ENCODE data around the gene CHD6. TPM values are rescaled to one million over a fixed set of nuclear protein-coding genes. Genes with fewer than 3 reads are reported as not detected.

Gene CHD6
- total RNA-seq, 5 donors from 2014 or later (not counting 1 experiment from before 2014, with no cell fraction given), result 68.4 to 105 (median 74.9) TPM

DNA sequence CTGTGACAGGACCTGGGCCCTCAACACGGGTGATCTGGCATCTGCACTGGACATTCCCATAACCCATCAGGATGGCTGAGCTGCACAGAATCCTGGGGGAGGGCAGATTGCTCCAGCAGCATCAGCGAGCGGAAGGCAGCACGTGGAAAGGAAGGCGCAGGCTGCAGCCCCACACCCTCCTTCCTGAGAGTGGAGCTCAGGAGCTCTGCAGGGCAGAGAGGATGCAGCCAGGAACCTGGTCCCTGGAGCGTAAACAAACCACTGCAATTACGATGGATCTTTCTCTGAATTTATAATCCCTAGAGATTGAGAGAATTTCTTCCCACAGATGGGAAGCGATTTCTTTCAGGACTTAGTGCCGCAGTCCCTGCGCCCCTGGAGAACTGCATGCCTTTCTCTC lies 211.8 kb downstream of the CHD6 start:
- Histone ChIP-seq H3K9me3 (no peaks in the 10 kb centered on the region), H3K36me3 (ENCODE audit: control insufficient read depth in 2 of 2, extremely low read depth in 1 of 2, insufficient read depth in 1 of 2, low read length in 1 of 2) (peaks cover 8 to 75% of the 10 kb centered on the region in 2 donors), H3K27ac (ENCODE audit: low read length) (no peak overlapping the region), H3K4me3 (ENCODE audit: control insufficient read depth in 1 of 2, extremely low read depth in 1 of 2, low read length in 1 of 2) (no peak overlapping the region), H3K27me3 (replicated peaks in 1 of 2; ENCODE audit: control insufficient read depth in 2 of 2, extremely low read depth in 1 of 2, insufficient read depth in 2 of 2, low read length in 1 of 2) (no peaks in the 10 kb centered on the region), H3K4me1 (ENCODE audit: control insufficient read depth in 1 of 2, extremely low read depth in 1 of 2, insufficient read depth in 2 of 2, low read length in 2 of 2) (peaks cover 7 to 12% of the 10 kb centered on the region in 2 experiments)
- ChIA-PET CTCF (no interaction called here), POLR2A (no interaction called here)
- H3K27me3 Mint-ChIP-seq, result no peaks in the 10 kb centered on the region
- peaks cover 17 to 22% (median 18%) of the 10 kb centered on the region in 3 donors for H3K4me1 Mint-ChIP-seq
- 91% methylated on average over 4 of the region's 10 CpGs for WGBS (ENCODE audit: insufficient coverage)
- peak overlapping the region in 1 of 2 donors; percentile 16 for H3K27ac Mint-ChIP-seq
- H3K4me3 Mint-ChIP-seq, result no peak overlapping the region
- H3K9me3 Mint-ChIP-seq, result no peaks in the 10 kb centered on the region
- DNase-seq (no peak), ATAC-seq (replicated peaks in 1 of 4) (no peak)
- peaks cover 58% of the 10 kb centered on the region for H3K36me3 Mint-ChIP-seq

- no peak for ATAC-seq (replicated peaks in 1 of 4)
- Mint-ChIP-seq H3K4me1 (peaks cover 17 to 22% (median 18%) of the 10 kb centered on the region in 3 donors), H3K27me3 (no peaks in the 10 kb centered on the region), H3K4me3 (no peak overlapping the region), H3K9me3 (no peaks in the 10 kb centered on the region), H3K27ac (no peak overlapping the region), H3K36me3 (peaks cover 50% of the 10 kb centered on the region)
- 100% methylated on average over 3 of the region's 3 CpGs for WGBS (ENCODE audit: insufficient coverage)
- POLR2A ChIA-PET, result interaction anchor here (0.5 to 0.6 kb wide), 2 partner anchors 47 to 87 kb away, joined by 3 to 4 read pairs; no protein-coding TSS in a partner anchor
- peaks cover 8 to 66% of the 10 kb centered on the region in 2 donors for H3K36me3 ChIP-seq (ENCODE audit: control insufficient read depth in 2 of 2, extremely low read depth in 1 of 2, insufficient read depth in 1 of 2, low read length in 1 of 2)
- no peaks in the 10 kb centered on the region for H3K27me3 ChIP-seq (replicated peaks in 1 of 2; ENCODE audit: control insufficient read depth in 2 of 2, extremely low read depth in 1 of 2, insufficient read depth in 2 of 2, low read length in 1 of 2)
- no peak overlapping the region for H3K4me3 ChIP-seq (ENCODE audit: control insufficient read depth in 1 of 2, extremely low read depth in 1 of 2, low read length in 1 of 2)
- peaks cover 7 to 12% of the 10 kb centered on the region in 2 experiments for H3K4me1 ChIP-seq (ENCODE audit: control insufficient read depth in 1 of 2, extremely low read depth in 1 of 2, insufficient read depth in 2 of 2, low read length in 2 of 2)
- CTCF ChIA-PET, result no interaction called here
- no peaks in the 10 kb centered on the region for H3K9me3 ChIP-seq
- H3K27ac ChIP-seq (ENCODE audit: low read length), result no peak overlapping the region
- no peak for DNase-seq
Measured at GRCh38 chr20:41405436-41405835, 212.7 kb downstream of the CHD6 start.

GRCh38 chr20:41403604-41404003 lies 214.6 kb downstream of the CHD6 start:
- no peak overlapping the region for H3K27ac ChIP-seq (ENCODE audit: low read length)
- ChIA-PET CTCF (no interaction called here), POLR2A (no interaction called here)
- no peak overlapping the region for H3K4me3 ChIP-seq (ENCODE audit: control insufficient read depth in 1 of 2, extremely low read depth in 1 of 2, low read length in 1 of 2)
- peaks cover 3 to 6% of the 10 kb centered on the region in 2 experiments for H3K4me1 ChIP-seq (ENCODE audit: control insufficient read depth in 1 of 2, extremely low read depth in 1 of 2, insufficient read depth in 2 of 2, low read length in 2 of 2)
- H3K36me3 ChIP-seq (ENCODE audit: control insufficient read depth in 2 of 2, extremely low read depth in 1 of 2, insufficient read depth in 1 of 2, low read length in 1 of 2), result peaks cover 6 to 49% of the 10 kb centered on the region in 2 donors
- WGBS (ENCODE audit: insufficient coverage), result 91% methylated on average over 10 of the region's 12 CpGs
- Mint-ChIP-seq H3K27ac (no peak overlapping the region), H3K4me3 (no peak overlapping the region), H3K27me3 (no peaks in the 10 kb centered on the region), H3K4me1 (peaks cover 6 to 10% (median 7%) of the 10 kb centered on the region in 3 donors), H3K36me3 (peaks cover 39% of the 10 kb centered on the region), H3K9me3 (no peaks in the 10 kb centered on the region)
- H3K27me3 ChIP-seq (replicated peaks in 1 of 2; ENCODE audit: control insufficient read depth in 2 of 2, extremely low read depth in 1 of 2, insufficient read depth in 2 of 2, low read length in 1 of 2), result no peaks in the 10 kb centered on the region
- DNase-seq (no peak), ATAC-seq (replicated peaks in 1 of 4) (no peak)
- H3K9me3 ChIP-seq, result no peaks in the 10 kb centered on the region

GRCh38 chr20:41398408-41398807 lies 219.8 kb downstream of the CHD6 start:
- DNase-seq, result no peak
- Mint-ChIP-seq H3K4me3 (no peak overlapping the region), H3K27me3 (no peaks in the 10 kb centered on the region), H3K9me3 (no peaks in the 10 kb centered on the region), H3K27ac (no peak overlapping the region), H3K4me1 (peaks cover 0 to 5% (median 0%) of the 10 kb centered on the region in 3 donors), H3K36me3 (peaks cover 12% of the 10 kb centered on the region)
- H3K27ac ChIP-seq (ENCODE audit: low read length), result no peak overlapping the region
- no CpG with 5 or more reads among the region's 2 CpGs for WGBS (ENCODE audit: insufficient coverage)
- ChIA-PET POLR2A (no interaction called here), CTCF (no interaction called here)
- no peaks in the 10 kb centered on the region for H3K9me3 ChIP-seq
- no peaks in the 10 kb centered on the region for H3K4me1 ChIP-seq (ENCODE audit: control insufficient read depth in 1 of 2, extremely low read depth in 1 of 2, insufficient read depth in 2 of 2, low read length in 2 of 2)
- peaks cover 4% of the 10 kb centered on the region in 2 donors for H3K36me3 ChIP-seq (ENCODE audit: control insufficient read depth in 2 of 2, extremely low read depth in 1 of 2, insufficient read depth in 1 of 2, low read length in 1 of 2)
- ATAC-seq (replicated peaks in 1 of 4), result no peak
- peaks cover 0 to 4% of the 10 kb centered on the region in 2 experiments for H3K27me3 ChIP-seq (replicated peaks in 1 of 2; ENCODE audit: control insufficient read depth in 2 of 2, extremely low read depth in 1 of 2, insufficient read depth in 2 of 2, low read length in 1 of 2)
- no peak overlapping the region for H3K4me3 ChIP-seq (ENCODE audit: control insufficient read depth in 1 of 2, extremely low read depth in 1 of 2, low read length in 1 of 2)

GRCh38 chr20:41395667-41396664 lies 222.2 kb downstream of the CHD6 start:
- no peaks in the 10 kb centered on the region for H3K4me1 Mint-ChIP-seq
- 64% methylated on average over 7 of the region's 18 CpGs for WGBS (ENCODE audit: insufficient coverage)
- CTCF ChIA-PET, result no interaction called here
- H3K4me3 Mint-ChIP-seq, result no peak overlapping the region
- H3K4me1 ChIP-seq (ENCODE audit: control insufficient read depth in 1 of 2, extremely low read depth in 1 of 2, insufficient read depth in 2 of 2, low read length in 2 of 2), result no peaks in the 10 kb centered on the region
- no peaks in the 10 kb centered on the region for H3K9me3 Mint-ChIP-seq
- no peaks in the 10 kb centered on the region for H3K36me3 ChIP-seq (ENCODE audit: control insufficient read depth in 2 of 2, extremely low read depth in 1 of 2, insufficient read depth in 1 of 2, low read length in 1 of 2)
- DNase-seq (no peak), ATAC-seq (replicated peaks in 1 of 4) (no peak)
- no peaks in the 10 kb centered on the region for H3K36me3 Mint-ChIP-seq
- H3K27me3 ChIP-seq (replicated peaks in 1 of 2; ENCODE audit: control insufficient read depth in 2 of 2, extremely low read depth in 1 of 2, insufficient read depth in 2 of 2, low read length in 1 of 2), result peaks cover 0 to 4% of the 10 kb centered on the region in 2 experiments
- POLR2A ChIA-PET, result no interaction called here
- H3K27ac ChIP-seq (ENCODE audit: low read length), result no peak overlapping the region
- H3K27ac Mint-ChIP-seq, result no peak overlapping the region
- H3K4me3 ChIP-seq (ENCODE audit: control insufficient read depth in 1 of 2, extremely low read depth in 1 of 2, low read length in 1 of 2), result no peak overlapping the region
- no peaks in the 10 kb centered on the region for H3K27me3 Mint-ChIP-seq
- no peaks in the 10 kb centered on the region for H3K9me3 ChIP-seq

DNA sequence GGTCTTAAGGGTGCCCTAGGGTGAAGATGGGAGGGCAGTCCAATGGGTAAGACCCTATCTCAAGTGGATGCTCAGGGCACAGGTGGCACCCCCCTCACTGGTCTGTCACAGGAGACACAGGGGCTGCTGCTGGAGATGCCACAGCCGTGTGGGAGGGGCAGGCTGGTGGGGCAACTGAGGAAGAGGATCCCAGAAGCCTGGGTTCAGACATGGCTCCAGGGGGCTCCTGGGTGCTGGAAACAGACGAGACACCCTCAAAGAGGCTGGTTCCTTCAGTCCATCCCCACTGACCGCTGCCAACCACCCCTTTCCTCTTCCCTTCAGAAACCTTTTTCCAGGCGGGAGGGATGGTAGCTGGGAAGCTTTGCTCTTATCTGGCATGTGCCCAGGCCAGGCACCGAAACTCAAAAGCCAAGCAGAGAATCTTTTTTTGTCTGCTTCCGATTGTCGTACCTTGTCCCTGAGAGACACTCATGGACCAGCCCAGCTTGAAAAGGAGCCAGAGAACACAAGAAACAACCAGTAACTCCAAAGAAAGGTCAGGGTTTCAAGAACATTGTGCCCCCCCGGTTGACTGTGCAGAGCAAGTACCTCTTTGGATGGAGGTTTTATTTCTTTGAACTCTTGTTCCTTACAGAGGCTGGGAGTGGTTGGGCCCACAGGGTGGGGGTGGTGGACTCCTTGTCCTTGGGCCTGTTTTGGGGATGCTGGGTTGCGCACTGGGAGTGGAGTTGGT lies 223.1 kb downstream of the CHD6 start:
- Mint-ChIP-seq H3K4me3 (no peak overlapping the region), H3K9me3 (no peaks in the 10 kb centered on the region), H3K27ac (no peak overlapping the region), H3K4me1 (no peaks in the 10 kb centered on the region), H3K27me3 (no peaks in the 10 kb centered on the region), H3K36me3 (no peaks in the 10 kb centered on the region)
- POLR2A ChIA-PET, result no interaction called here
- no peak for DNase-seq
- H3K4me1 ChIP-seq (ENCODE audit: control insufficient read depth in 1 of 2, extremely low read depth in 1 of 2, insufficient read depth in 2 of 2, low read length in 2 of 2), result no peaks in the 10 kb centered on the region
- ATAC-seq (replicated peaks in 1 of 4), result no peak
- H3K27me3 ChIP-seq (replicated peaks in 1 of 2; ENCODE audit: control insufficient read depth in 2 of 2, extremely low read depth in 1 of 2, insufficient read depth in 2 of 2, low read length in 1 of 2), result peaks cover 0 to 4% of the 10 kb centered on the region in 2 experiments
- CTCF ChIA-PET, result no interaction called here
- H3K36me3 ChIP-seq (ENCODE audit: control insufficient read depth in 2 of 2, extremely low read depth in 1 of 2, insufficient read depth in 1 of 2, low read length in 1 of 2), result no peaks in the 10 kb centered on the region
- no peaks in the 10 kb centered on the region for H3K9me3 ChIP-seq
- no peak overlapping the region for H3K4me3 ChIP-seq (ENCODE audit: control insufficient read depth in 1 of 2, extremely low read depth in 1 of 2, low read length in 1 of 2)
- no peak overlapping the region for H3K27ac ChIP-seq (ENCODE audit: low read length)
- WGBS (ENCODE audit: insufficient coverage), result 92% methylated on average over 4 of the region's 9 CpGs

Measured in T-cell (primary cell).